ENCODE results near the gene PAN2.
A peak's percentile ranks its signal among the peaks of the same experiment; 100 is the strongest.
"Not testable (repeated sequence)": the region's sequence is repeated elsewhere in the genome, so short reads cannot be mapped to it uniquely, and the experiment has no call there.

Gene PAN2

DNA sequence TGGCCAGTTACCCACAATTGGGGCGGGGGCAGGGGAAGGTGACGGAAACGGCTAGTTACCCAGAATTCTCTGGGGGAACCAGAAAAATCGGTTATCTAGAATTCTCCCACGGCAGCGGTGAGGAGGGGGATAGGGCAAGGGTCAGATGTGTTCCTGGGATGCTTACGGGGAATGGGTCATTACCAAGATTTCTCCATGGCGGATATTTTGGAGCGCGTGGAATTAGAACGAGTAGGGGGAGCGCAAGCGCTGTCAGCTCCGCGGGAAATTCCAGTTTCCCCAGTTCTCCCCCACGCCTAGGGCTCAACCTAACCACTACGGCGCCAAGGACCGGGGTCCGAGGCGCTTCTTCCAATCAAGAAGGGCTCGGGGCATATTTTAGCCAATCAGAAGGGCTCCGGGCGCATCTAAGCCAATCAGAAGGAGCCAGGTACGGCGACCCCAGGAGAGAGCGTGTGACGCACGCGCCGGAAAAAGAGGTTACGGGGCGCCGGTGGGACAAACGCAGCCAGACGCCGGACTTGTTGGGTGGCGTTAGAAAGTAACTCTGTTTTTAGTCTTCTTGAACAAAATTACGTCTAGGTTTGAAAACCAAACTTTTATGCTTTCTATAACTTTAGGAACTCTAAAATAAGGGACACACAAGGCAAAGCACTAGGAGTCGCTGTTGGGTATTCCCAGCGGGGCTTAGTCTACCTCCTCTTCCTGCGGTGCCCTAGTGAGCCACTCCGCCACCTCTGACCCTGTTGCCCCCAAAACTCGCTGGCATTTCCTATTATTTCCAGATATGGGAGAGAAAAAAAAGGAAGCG is at the start of gene PAN2:
TSS of gene PAN2 (minus strand) at position 322 of the 811 bp plus-strand sequence. CDS start 906 bp downstream, outside the sequence.
- peak; percentile 94 for DNase-seq

DNA sequence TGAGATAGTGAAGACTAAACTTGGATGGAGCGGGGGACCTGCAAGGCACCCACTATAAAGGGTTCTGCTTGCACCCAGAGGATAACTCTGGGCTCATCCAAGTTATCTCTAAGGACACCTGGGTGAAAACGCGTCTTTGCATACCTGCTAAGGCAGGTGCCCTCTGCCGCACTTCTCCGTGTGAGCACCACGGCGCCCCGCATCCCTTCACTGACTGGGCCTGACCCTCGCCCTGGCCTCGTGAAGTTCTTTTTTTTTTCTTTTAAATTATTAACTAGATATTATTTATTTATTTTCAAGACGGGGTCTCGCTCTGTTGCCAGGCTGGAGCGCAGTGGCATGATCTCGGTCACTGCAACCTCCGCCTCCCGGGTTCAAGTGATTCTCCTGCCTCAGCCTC is 48.8 kb upstream of the PAN2 start:
- no peak for DNase-seq

DNA sequence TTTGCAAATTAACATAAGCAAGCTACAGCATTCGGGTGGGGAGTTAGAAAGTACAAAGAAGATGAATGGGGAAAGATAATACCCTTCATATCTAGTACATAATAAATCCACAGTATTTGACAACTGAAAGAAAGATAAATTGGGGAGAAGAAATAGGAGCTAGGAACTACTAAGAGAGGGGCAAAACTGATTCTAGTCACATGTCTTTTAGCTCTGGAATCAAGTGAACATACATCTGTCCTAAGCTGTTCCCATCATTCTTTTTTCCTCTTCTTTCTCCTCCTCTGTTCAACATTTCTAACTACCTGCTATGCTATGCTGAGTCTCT is 44.2 kb upstream of the PAN2 start:
- DNase-seq = no peak

GRCh38 chr12:56377310-56377988 is 43.6 kb upstream of the PAN2 start:
- DNase-seq = no peak

- no peak for DNase-seq
These were observed 42.0 kb upstream of the PAN2 start for GRCh38 chr12:56375598-56376434.

GRCh38 chr12:56374726-56375597 is 41.2 kb upstream of the PAN2 start:
- no peak for DNase-seq

GRCh38 chr12:56373515-56373914 is 39.7 kb upstream of the PAN2 start:
- no peak for DNase-seq

DNA sequence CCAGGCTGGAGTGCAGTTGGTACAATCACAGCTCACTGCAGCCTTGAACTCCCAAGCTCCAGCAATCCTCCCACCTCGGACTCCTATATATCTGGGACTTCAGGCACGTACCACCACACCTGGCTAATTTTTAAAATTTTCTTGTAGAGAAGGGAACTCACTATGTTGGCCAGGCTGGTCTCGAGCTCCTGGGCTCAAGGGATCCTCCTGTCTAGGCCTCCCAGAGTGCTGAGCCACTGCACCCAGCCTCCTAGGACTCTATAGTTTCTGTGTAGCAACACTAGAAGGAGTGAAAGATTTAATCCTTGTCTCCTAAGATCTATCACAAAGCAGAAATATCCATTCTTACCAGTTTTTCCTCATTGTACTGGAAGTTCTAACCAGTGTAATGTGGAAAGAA is 33.1 kb upstream of the PAN2 start:
- DNase-seq = no peak

DNA sequence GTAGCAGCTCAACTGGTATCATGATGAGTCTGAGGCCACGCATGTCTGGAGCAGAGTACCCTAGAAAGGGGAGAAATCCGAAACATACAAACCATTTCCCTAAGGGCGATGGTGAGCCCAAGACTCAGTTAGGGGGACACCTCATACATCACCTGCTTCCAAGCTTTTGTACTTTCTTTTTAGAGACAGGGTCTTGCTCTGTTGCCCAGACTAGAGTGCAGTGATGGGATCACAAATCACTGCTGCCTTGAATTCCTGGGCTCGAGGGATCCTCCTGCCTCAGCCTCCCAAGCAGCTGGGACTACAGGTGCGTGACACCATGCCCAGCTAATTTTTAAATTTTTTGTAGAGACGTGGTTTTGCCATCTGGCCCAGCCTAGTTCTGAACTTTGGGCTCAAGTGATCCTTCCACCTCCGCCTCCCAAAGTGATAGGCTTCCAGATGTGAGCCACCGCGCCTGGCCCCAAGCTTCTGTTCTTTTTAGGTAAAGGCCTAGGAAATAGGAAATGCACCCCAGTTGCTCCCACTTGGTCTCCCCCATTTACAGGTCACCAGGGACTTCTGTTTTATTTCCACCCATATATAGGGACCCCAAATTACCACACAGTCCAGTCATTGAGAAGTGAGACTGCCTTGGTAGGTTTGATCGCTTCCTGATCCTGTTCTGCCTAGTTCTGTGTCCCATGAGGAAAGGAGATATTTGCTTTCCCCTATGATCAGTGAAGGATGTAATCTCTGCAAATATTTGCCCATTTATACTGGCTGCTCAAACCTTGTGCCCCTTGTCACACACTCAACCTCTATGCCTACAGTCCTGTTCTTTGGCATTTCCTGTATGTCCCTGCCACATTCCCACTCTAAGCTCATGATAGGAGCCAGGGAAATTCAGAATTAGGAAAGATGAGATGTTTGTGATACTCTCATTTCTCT is 28.6 kb upstream of the PAN2 start, which contains the start of gene APOF:
TSS of gene APOF (minus strand) at position 728 of the 930 bp plus-strand sequence. CDS start at position 616, 112 bp downstream.
- DNase-seq = no peak

DNA sequence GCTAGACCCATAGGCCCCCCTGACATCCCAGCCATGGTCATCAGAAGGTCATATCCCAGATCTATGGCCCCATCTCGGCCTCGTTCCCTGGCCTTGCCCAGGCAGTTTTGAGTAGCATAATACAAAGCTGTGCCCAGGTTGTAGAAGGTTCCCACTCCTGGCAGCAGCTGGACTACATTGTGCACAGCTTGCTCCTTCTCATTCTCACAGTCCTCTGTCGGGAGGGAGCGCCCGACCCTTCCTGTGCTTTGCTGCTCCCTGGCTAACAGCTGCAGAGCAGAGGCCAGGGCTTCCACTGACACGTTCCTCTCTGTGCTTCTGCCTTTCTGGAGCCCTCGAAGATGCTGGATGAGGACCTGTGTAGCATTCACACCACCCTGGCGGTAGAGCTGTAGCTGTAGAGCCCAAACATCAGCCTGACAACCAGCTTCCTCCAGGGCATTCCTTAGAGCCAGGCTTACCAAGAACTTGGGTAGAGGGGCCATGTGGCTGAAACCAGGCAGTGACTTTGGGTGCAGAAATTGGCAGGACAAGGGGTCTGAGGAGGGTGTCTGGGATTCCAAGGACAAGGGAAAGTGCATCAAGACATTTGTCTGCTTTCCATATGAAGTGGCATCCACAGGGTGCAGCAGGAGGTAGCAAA is 27.8 kb upstream of the PAN2 start:
- no peak for DNase-seq

DNA sequence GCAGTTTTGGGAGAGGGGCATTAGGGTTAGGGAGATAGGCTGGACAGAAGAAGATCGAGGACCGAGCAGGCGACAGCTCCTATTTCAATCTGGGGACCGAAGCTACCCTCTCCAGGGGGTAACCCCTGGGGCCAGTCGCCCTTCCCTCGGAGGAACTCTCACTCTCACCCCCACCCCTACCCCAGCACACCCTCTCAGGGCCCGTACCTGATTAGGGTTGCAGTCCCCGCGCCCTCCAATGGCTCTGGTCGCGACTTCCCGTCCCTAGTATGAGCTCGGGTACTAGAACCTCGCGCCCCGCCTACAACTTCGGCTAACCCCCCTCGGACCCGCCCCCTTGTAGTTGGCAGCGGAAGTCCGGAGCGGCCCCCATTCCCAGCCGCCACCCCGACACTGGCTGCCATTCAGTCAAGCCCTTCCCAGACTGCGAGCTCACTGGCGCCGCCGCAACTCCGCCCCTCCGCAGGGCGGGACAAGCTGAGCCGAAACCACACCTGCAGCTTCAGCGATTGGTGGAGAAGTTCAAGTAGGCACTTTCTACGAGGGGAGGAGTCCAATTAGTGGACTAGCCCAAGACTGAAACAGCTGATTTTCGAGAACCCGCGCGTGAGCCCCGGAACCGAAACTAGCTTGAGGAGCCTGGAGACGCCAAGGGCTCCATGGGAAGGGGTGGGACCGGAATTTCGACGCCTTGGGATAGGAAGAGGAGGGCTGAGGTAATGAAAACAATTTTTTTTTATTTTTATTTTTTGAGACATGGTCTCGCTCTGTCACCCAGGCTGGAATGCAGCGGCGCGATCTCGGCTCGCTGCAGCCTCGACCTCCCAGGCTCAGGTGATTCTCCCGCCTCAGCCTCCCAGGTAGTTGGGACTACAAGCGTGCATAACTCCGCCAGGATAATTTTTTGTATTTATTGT is 26.3 kb upstream of the PAN2 start, which contains the start of gene STAT2:
TSS of gene STAT2 (minus strand) at position 257 of the 917 bp plus-strand sequence. CDS start 3,536 bp downstream, outside the sequence.
- peak; percentile 98 for DNase-seq

DNA sequence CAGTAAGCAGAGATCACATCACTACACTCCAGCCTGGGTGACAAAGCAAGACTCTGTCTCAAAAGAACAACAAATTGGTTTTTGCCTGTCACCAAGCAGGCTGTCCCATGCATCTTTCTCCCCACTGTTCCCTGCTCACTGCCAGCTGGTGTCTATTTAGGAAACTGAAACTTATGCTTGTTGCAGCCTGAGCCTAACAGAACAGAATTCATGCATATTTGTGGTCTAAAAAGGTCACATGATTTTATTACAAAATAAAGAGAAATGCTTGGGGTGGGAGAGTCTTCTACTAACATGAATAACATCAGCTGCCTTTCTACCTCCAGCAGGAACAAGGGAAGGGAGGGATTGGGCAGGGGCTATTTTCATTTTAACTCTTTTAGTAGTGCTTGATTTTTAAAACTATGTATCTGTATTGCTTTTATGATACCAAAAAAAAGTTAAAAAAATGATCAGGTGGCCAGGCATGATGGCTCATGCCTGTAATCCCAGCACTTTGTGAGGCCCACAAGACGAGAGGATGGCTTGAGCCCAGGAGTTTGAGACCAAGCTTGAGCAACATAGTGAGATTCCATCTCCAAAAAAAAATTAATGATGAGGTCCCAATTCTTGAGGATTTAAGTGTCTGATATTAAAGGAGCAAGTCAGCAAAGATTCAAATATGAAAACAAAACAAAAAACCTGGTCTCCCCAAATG is 25.2 kb upstream of the PAN2 start:
- DNase-seq = no peak

DNA sequence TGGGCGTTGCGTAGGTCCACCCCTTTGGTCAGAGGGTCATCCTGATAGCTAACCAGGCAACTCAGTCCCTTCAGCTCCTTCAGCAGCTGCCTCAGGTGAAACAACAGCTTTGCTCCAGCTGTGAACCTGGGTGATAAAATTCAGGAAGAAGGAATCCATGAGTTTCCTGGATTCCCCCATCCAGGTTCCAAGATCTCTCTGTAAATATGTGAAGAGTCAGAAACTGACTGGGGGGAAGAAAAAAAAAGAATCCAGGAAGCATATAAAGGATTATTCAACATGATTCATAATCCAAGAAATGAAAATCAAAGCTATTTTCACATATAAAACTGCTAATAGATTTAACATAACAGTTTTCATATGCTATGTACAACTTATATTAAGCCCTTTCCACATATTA is 17.5 kb upstream of the PAN2 start:
- DNase-seq = no peak

DNA sequence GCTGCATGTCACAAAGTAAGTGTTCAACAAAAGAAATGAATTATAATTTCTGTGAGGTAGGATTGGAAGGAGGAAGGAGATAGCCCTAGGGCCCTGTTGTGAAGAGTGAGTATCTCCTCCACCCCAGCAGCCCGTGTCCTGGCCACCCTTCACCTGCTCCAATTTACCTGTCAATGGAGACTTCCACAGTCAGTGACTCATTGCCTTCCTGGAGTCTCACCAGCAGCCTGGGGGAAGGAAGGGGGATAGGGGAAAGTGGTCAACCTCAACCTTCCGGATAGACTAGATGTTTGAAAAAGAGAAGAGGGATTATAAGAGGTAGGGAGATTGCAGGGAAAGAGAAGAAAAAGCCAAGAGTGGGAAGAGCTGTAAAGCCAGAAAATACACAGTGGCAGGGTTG is 16.9 kb upstream of the PAN2 start:
- no peak for DNase-seq

DNA sequence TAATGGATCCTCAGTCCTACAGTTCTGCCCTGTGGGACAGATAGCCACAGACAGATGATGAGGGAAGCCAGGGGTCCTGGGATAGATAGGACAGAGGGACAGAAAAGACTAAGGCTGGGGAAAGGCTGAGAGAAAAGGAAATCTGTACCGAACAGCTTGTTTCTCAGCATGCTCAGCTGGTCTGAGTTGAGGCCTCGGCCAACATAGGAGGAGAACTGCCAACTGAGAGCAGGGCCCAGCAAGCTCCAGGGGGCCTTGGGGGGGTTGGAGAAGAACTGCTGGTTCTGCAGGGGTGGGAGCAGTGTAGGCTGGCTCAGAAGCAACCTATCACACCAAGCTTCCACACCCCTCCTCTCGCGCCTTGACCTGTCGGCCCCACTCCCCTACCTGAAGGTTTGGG is 15.0 kb upstream of the PAN2 start:
- DNase-seq = no peak

DNA sequence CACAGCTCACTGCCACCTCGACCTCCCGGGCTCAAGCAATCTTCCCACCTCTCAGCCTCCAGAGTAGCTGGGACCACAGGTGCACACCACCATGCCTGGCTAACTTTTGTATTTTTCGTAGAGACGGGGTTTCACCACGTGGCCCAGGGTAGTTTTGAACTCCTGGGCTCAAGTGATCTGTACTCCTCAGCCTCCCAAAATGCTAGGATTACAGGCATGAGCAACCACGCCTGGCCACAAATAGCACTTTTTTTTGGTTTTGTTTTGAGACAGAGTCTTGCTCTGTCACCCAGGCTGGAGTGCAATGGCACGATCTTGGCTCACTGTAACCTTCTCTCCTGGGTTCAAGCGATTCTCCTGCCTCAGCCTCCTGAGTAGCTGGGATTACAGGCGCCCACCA is 13.5 kb upstream of the PAN2 start:
- DNase-seq = not testable (repeated sequence)

DNA sequence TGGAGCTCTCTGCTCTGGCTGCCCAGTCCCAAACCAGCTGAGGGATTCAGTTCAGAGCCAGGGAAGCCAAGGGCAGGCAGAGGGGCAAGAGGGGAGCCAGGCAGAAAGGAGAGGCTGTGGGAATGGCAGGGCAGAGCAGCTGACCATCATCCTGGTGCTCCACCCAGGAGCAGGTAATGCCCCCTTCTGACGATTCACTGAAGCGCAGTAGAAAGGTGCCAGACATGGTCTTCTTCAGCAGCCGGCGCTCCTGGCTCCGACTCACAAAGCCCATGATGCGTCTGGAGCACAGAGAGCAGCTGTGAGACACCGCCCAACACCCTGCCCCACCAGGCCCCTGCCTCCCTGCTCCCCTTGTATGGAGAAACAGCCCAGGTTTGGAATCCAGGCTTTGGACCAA is 12.9 kb upstream of the PAN2 start:
- no peak for DNase-seq

DNA sequence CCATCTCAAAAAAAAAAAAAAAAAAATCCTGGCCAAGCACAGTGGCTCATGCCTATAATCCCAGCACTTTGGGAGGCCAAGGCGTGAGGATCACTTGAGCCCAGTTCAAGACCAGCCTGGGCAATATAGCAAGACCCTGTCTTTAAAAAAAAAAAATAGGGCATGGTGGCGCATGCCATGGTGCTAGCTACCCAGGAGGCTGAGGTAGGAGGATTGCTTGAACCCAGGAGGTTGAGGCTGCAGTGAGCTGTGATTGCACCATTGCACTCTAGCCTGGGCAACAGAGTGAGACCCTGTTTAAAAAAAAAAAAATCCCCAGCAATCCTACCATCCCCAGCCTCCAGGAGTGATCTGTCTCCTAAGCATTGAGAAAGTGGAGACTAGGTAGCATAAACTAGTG is 8.5 kb upstream of the PAN2 start:
- not testable (repeated sequence) for DNase-seq

GRCh38 chr12:56341616-56342015 is 7.8 kb upstream of the PAN2 start:
- DNase-seq = no peak
